WTC11 (cell line): ENCODE results near the gene FDXR. TPM values are rescaled to one million over a fixed set of nuclear protein-coding genes. Genes with fewer than 3 reads are reported as not detected.

ENCODE experiments used
- ATF1 ChIP-seq: sonication (generic); formaldehyde crosslinking; IDR thresholded peaks from 2 replicates; pipeline ENCODE4 v1.8.1; 2023; ENCODE audit warnings: mild to moderate bottlenecking, moderate library complexity, missing genetic modification reagents
- EMX1 ChIP-seq: fragments of 250-450 bp; sonication (Bioruptor Pico); IDR thresholded peaks from 2 replicates; pipeline ENCODE4 v1.8.0; 2021; ENCODE audit warnings: mild to moderate bottlenecking
- ETV6 ChIP-seq: sonication (generic); formaldehyde crosslinking; IDR thresholded peaks from 2 replicates; pipeline ENCODE4 v1.8.1; 2022; ENCODE audit warnings: mild to moderate bottlenecking, missing genetic modification reagents
- FOXK1 ChIP-seq: sonication (generic); formaldehyde crosslinking; IDR thresholded peaks from 2 replicates; pipeline ENCODE4 v1.8.0; 2022; ENCODE audit warnings: mild to moderate bottlenecking, moderate library complexity, missing genetic modification reagents
- GRHL2 ChIP-seq: fragments of 250-450 bp; sonication (Bioruptor Pico); IDR thresholded peaks from 2 replicates; pipeline ENCODE4 v1.8.0; 2022; ENCODE audit warnings: mild to moderate bottlenecking, moderate library complexity; ENCODE audit not compliant: insufficient replicate concordance, severe bottlenecking
- NR2C2 ChIP-seq: sonication (generic); formaldehyde crosslinking; IDR thresholded peaks from 2 replicates; pipeline ENCODE4 v1.8.0; 2022; ENCODE audit warnings: mild to moderate bottlenecking, missing genetic modification reagents
- RORB ChIP-seq: fragments of 250-450 bp; sonication (Bioruptor Pico); IDR thresholded peaks from 2 replicates; pipeline ENCODE4 v1.9.0; 2021; ENCODE audit warnings: mild to moderate bottlenecking
- SOX15 ChIP-seq: fragments of 250-450 bp; sonication (Bioruptor Pico); IDR thresholded peaks from 2 replicates; pipeline ENCODE4 v1.9.0; 2021; ENCODE audit warnings: mild to moderate bottlenecking
- TEAD1 ChIP-seq: sonication (generic); formaldehyde crosslinking; IDR thresholded peaks from 2 replicates; pipeline ENCODE4 v1.8.0; 2022; ENCODE audit warnings: mild to moderate bottlenecking, missing genetic modification reagents
- ZNF121 ChIP-seq: sonication (generic); formaldehyde crosslinking; IDR thresholded peaks from 2 replicates; pipeline ENCODE4 v1.8.0; 2023; ENCODE audit warnings: missing genetic modification reagents
- ZNF138 ChIP-seq: sonication (generic); formaldehyde crosslinking; conservative IDR thresholded peaks from 2 replicates; pipeline ENCODE4 v1.8.1; 2022; ENCODE audit warnings: mild to moderate bottlenecking, moderate library complexity, missing genetic modification reagents
- ZNF232 ChIP-seq: sonication (generic); formaldehyde crosslinking; IDR thresholded peaks from 2 replicates; pipeline ENCODE4 v1.8.0; 2022; ENCODE audit warnings: mild to moderate bottlenecking, missing genetic modification reagents
- ZNF423 ChIP-seq: fragments of 250-450 bp; sonication (Bioruptor Pico); IDR thresholded peaks from 2 replicates; pipeline ENCODE4 v2.1.2; 2022; ENCODE audit warnings: mild to moderate bottlenecking, moderate library complexity
- total RNA-seq: library from RNA; stranded (reverse); gene quantifications from 3 replicates; pipeline ENCODE4 v1.2.3, GENCODE V29; 2021
- TF ChIP-seq, protein P1 (sequence below): sonication (generic); formaldehyde crosslinking; IDR thresholded peaks from 2 replicates; pipeline ENCODE4 v1.8.1; 2023; ENCODE audit warnings: mild to moderate bottlenecking, missing genetic modification reagents
- TF ChIP-seq, protein P2 (sequence below): sonication (generic); formaldehyde crosslinking; IDR thresholded peaks from 2 replicates; pipeline ENCODE4 v1.8.0; 2022; ENCODE audit warnings: mild to moderate bottlenecking, missing genetic modification reagents
- TF ChIP-seq, protein P3 (sequence below): sonication (generic); formaldehyde crosslinking; IDR thresholded peaks from 2 replicates; pipeline ENCODE4 v1.8.0; 2022; ENCODE audit warnings: mild to moderate bottlenecking, missing genetic modification reagents
- TF ChIP-seq, protein P4 (sequence below): sonication (generic); formaldehyde crosslinking; IDR thresholded peaks from 2 replicates; pipeline ENCODE4 v1.8.1; 2022; ENCODE audit warnings: mild to moderate bottlenecking, moderate library complexity, missing genetic modification reagents
- TF ChIP-seq, protein P5 (sequence below): sonication (generic); formaldehyde crosslinking; IDR thresholded peaks from 2 replicates; pipeline ENCODE4 v1.8.1; 2023; ENCODE audit warnings: mild to moderate bottlenecking, missing genetic modification reagents, moderate library complexity
- TF ChIP-seq, protein P6 (sequence below): sonication (generic); formaldehyde crosslinking; IDR thresholded peaks from 2 replicates; pipeline ENCODE4 v1.8.1; 2022; ENCODE audit warnings: mild to moderate bottlenecking, missing genetic modification reagents, moderate library complexity, borderline replicate concordance
- TF ChIP-seq, protein P7 (sequence below): sonication (generic); formaldehyde crosslinking; IDR thresholded peaks from 2 replicates; pipeline ENCODE4 v1.8.0; 2023; ENCODE audit warnings: mild to moderate bottlenecking, missing genetic modification reagents
- TF ChIP-seq, protein P8 (sequence below): fragments of 200-600 bp; IDR thresholded peaks from 2 replicates; pipeline ENCODE4 v1.8.0; 2022; ENCODE audit warnings: antibody characterized with exemption
- TF ChIP-seq, protein P9 (sequence below): sonication (generic); formaldehyde crosslinking; IDR thresholded peaks from 2 replicates; pipeline ENCODE4 v1.8.1; 2023; ENCODE audit warnings: mild to moderate bottlenecking, moderate library complexity, missing genetic modification reagents
- TF ChIP-seq, protein P10 (sequence below): fragments of 250-450 bp; sonication (Bioruptor Pico); IDR thresholded peaks from 2 replicates; pipeline ENCODE4 v1.8.0; 2021; ENCODE audit warnings: mild to moderate bottlenecking

FDXR gene
- total RNA-seq, 1 experiment from 2014 or later = 52.8 TPM

DNA sequence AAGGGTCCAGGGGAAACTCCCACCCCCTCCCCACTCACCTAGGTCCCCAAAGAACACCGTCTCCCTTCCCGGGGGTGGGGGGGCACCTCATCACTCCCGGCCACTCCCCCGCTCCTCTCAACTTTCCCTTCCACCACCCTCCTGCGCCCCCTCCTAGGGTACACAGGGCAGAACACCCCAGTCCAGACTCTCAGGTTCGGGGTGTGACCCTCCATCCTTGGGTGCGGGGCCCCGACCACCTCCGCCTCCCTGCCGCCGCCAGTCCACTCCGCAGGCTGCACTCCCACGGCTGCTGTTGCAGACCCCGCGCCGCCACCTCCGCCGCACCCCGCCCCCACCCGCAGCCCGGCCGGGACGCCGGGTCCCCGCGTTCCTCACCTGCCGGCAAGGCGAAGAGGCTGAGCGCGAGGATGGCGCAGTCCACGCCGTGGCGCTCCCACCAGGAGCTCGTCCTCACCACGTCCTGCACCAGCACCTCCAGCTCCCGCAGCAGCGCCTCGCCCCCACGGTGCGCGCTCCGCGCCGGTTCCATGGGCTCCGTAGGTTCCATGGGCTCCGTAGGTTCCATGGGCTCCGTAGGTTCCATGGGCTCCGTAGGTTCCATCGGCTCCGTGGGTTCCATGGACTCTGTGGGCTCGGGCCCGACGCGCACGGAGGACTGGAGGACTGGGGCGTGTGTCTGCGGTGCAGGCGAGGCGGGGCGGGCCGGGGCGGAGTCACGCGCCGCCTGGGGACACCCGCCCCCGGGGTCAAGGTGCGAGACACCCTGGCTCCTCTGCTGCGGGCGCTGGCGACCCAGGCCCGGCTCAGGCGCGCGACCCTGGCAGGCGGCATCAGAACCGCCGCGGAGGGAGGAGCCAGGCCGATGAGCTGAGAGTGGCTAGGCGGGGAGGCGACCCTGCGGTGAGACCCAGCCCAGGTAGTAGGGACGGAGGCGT is 20.4 kb upstream of the FDXR start, which contains the start of gene FADS6 (continued):
- TF ChIP-seq, protein P1, sequence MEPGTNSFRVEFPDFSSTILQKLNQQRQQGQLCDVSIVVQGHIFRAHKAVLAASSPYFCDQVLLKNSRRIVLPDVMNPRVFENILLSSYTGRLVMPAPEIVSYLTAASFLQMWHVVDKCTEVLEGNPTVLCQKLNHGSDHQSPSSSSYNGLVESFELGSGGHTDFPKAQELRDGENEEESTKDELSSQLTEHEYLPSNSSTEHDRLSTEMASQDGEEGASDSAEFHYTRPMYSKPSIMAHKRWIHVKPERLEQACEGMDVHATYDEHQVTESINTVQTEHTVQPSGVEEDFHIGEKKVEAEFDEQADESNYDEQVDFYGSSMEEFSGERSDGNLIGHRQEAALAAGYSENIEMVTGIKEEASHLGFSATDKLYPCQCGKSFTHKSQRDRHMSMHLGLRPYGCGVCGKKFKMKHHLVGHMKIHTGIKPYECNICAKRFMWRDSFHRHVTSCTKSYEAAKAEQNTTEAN = no peak; the same call in 1 of the 2 replicates
- TF ChIP-seq GRHL2 (CRISPR knock-in tag) = no peak
- TF ChIP-seq NR2C2 (CRISPR knock-in tag) = no peak
- no peak for TF ChIP-seq RORB
- TF ChIP-seq ZNF138 (CRISPR knock-in tag) = 0 out of 2 replicates have a peak, but pooled peaks have one; percentile 60
- TF ChIP-seq ZNF232 (CRISPR knock-in tag) = no peak
- no peak for TF ChIP-seq ZNF423
- TF ChIP-seq, protein P2, sequence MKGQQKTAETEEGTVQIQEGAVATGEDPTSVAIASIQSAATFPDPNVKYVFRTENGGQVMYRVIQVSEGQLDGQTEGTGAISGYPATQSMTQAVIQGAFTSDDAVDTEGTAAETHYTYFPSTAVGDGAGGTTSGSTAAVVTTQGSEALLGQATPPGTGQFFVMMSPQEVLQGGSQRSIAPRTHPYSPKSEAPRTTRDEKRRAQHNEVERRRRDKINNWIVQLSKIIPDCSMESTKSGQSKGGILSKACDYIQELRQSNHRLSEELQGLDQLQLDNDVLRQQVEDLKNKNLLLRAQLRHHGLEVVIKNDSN (CRISPR knock-in tag) = no peak
- TF ChIP-seq ATF1 = no peak
- TF ChIP-seq ETV6 = 0 out of 2 replicates have a peak, but pooled peaks have one; percentile 31
- TF ChIP-seq SOX15 (CRISPR knock-in tag) = no peak
- TF ChIP-seq, protein P3, sequence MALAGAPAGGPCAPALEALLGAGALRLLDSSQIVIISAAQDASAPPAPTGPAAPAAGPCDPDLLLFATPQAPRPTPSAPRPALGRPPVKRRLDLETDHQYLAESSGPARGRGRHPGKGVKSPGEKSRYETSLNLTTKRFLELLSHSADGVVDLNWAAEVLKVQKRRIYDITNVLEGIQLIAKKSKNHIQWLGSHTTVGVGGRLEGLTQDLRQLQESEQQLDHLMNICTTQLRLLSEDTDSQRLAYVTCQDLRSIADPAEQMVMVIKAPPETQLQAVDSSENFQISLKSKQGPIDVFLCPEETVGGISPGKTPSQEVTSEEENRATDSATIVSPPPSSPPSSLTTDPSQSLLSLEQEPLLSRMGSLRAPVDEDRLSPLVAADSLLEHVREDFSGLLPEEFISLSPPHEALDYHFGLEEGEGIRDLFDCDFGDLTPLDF = no peak
- TF ChIP-seq, protein P4, sequence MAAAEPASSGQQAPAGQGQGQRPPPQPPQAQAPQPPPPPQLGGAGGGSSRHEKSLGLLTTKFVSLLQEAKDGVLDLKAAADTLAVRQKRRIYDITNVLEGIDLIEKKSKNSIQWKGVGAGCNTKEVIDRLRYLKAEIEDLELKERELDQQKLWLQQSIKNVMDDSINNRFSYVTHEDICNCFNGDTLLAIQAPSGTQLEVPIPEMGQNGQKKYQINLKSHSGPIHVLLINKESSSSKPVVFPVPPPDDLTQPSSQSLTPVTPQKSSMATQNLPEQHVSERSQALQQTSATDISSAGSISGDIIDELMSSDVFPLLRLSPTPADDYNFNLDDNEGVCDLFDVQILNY (CRISPR knock-in tag) = no peak
- TF ChIP-seq, protein P5, sequence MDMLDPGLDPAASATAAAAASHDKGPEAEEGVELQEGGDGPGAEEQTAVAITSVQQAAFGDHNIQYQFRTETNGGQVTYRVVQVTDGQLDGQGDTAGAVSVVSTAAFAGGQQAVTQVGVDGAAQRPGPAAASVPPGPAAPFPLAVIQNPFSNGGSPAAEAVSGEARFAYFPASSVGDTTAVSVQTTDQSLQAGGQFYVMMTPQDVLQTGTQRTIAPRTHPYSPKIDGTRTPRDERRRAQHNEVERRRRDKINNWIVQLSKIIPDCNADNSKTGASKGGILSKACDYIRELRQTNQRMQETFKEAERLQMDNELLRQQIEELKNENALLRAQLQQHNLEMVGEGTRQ (CRISPR knock-in tag) = peak; percentile 53; the same call in 1 of the 2 replicates
- TF ChIP-seq, protein P6, sequence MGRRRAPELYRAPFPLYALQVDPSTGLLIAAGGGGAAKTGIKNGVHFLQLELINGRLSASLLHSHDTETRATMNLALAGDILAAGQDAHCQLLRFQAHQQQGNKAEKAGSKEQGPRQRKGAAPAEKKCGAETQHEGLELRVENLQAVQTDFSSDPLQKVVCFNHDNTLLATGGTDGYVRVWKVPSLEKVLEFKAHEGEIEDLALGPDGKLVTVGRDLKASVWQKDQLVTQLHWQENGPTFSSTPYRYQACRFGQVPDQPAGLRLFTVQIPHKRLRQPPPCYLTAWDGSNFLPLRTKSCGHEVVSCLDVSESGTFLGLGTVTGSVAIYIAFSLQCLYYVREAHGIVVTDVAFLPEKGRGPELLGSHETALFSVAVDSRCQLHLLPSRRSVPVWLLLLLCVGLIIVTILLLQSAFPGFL (CRISPR knock-in tag) = no peak
- TF ChIP-seq, protein P7, sequence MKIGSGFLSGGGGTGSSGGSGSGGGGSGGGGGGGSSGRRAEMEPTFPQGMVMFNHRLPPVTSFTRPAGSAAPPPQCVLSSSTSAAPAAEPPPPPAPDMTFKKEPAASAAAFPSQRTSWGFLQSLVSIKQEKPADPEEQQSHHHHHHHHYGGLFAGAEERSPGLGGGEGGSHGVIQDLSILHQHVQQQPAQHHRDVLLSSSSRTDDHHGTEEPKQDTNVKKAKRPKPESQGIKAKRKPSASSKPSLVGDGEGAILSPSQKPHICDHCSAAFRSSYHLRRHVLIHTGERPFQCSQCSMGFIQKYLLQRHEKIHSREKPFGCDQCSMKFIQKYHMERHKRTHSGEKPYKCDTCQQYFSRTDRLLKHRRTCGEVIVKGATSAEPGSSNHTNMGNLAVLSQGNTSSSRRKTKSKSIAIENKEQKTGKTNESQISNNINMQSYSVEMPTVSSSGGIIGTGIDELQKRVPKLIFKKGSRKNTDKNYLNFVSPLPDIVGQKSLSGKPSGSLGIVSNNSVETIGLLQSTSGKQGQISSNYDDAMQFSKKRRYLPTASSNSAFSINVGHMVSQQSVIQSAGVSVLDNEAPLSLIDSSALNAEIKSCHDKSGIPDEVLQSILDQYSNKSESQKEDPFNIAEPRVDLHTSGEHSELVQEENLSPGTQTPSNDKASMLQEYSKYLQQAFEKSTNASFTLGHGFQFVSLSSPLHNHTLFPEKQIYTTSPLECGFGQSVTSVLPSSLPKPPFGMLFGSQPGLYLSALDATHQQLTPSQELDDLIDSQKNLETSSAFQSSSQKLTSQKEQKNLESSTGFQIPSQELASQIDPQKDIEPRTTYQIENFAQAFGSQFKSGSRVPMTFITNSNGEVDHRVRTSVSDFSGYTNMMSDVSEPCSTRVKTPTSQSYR (CRISPR knock-in tag) = 0 out of 2 replicates have a peak, but pooled peaks have one; percentile 45
- TF ChIP-seq, protein P8, sequence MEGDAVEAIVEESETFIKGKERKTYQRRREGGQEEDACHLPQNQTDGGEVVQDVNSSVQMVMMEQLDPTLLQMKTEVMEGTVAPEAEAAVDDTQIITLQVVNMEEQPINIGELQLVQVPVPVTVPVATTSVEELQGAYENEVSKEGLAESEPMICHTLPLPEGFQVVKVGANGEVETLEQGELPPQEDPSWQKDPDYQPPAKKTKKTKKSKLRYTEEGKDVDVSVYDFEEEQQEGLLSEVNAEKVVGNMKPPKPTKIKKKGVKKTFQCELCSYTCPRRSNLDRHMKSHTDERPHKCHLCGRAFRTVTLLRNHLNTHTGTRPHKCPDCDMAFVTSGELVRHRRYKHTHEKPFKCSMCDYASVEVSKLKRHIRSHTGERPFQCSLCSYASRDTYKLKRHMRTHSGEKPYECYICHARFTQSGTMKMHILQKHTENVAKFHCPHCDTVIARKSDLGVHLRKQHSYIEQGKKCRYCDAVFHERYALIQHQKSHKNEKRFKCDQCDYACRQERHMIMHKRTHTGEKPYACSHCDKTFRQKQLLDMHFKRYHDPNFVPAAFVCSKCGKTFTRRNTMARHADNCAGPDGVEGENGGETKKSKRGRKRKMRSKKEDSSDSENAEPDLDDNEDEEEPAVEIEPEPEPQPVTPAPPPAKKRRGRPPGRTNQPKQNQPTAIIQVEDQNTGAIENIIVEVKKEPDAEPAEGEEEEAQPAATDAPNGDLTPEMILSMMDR = no peak
- TF ChIP-seq TEAD1 (CRISPR knock-in tag) = no peak
- peak; percentile 96 for TF ChIP-seq ZNF121 (CRISPR knock-in tag)
- TF ChIP-seq, protein P9, sequence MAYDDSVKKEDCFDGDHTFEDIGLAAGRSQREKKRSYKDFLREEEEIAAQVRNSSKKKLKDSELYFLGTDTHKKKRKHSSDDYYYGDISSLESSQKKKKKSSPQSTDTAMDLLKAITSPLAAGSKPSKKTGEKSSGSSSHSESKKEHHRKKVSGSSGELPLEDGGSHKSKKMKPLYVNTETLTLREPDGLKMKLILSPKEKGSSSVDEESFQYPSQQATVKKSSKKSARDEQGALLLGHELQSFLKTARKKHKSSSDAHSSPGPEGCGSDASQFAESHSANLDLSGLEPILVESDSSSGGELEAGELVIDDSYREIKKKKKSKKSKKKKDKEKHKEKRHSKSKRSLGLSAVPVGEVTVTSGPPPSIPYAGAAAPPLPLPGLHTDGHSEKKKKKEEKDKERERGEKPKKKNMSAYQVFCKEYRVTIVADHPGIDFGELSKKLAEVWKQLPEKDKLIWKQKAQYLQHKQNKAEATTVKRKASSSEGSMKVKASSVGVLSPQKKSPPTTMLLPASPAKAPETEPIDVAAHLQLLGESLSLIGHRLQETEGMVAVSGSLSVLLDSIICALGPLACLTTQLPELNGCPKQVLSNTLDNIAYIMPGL = peak; percentile 69; the same call in 1 of the 2 replicates
- TF ChIP-seq, protein P10, sequence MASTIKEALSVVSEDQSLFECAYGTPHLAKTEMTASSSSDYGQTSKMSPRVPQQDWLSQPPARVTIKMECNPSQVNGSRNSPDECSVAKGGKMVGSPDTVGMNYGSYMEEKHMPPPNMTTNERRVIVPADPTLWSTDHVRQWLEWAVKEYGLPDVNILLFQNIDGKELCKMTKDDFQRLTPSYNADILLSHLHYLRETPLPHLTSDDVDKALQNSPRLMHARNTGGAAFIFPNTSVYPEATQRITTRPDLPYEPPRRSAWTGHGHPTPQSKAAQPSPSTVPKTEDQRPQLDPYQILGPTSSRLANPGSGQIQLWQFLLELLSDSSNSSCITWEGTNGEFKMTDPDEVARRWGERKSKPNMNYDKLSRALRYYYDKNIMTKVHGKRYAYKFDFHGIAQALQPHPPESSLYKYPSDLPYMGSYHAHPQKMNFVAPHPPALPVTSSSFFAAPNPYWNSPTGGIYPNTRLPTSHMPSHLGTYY = no peak
- no peak for TF ChIP-seq EMX1 (CRISPR knock-in tag)
- no peak for TF ChIP-seq FOXK1 (CRISPR knock-in tag)
